Adrenal gland (tissue), 12 donors: Measurements from ENCODE around the gene PTBP2. TPM values are rescaled to one million over a fixed set of nuclear protein-coding genes. Genes with fewer than 3 reads are reported as not detected.

ENCODE experiments used
- DNase-seq, 7 donors: peaks; one replicate each; pipeline ENCODE4 v3.0.0-alpha.2; 2019 to 2020
- H3K27ac ChIP-seq, 5 donors: fragments of 200-600 bp; sonication (generic) in 4 of 5; 1 replicate in 3 of 5; 2 replicates in 2 of 5; pipeline versions ENCODE4 v1.5.1 to v1.8.0; 2016 to 2020; ENCODE audit warnings: mild to moderate bottlenecking in 1 of 5
- H3K27me3 ChIP-seq: fragments of 200-600 bp; 2 replicates; pipeline ENCODE4 v1.8.0; 2021
- H3K36me3 ChIP-seq, 2 donors: fragments of 200-600 bp; replicated peaks in 1 of 2; 1 replicate in 1 of 2; 2 replicates in 1 of 2; pipeline versions ENCODE4 v1.5.1 to v1.8.0; 2018 to 2022
- H3K4me1 ChIP-seq, 2 donors: fragments of 200-600 bp; replicated peaks in 1 of 2; 1 replicate in 1 of 2; 2 replicates in 1 of 2; pipeline versions ENCODE4 v1.5.1 to v1.8.0; 2018 to 2021
- H3K4me3 ChIP-seq, 4 donors: fragments of 200-600 bp; sonication (generic) in 3 of 4; one replicate each; pipeline ENCODE4 v1.5.1; 2016 to 2018
- H3K9me3 ChIP-seq, 3 donors: fragments of 200-600 bp; sonication (generic) in 1 of 3; replicated peaks in 1 of 3; 1 replicate in 2 of 3; 2 replicates in 1 of 3; pipeline versions ENCODE4 v1.5.1 to v1.8.0; 2016 to 2021
- CTCF ChIP-seq, 6 experiments: fragments of 450-650 bp in 4 of 6; fragments of 200-600 bp in 2 of 6; sonication (generic) in 1 of 6; IDR thresholded peaks; 1 replicate in 5 of 6; 2 replicates in 1 of 6; pipeline versions ENCODE4 v1.5.1 to v1.8.0; 2016 to 2021; ENCODE audit warnings: antibody characterized with exemption in 6 of 6, mild to moderate bottlenecking in 2 of 6, moderate library complexity in 1 of 6
- POLR2A ChIP-seq, 2 donors: fragments of 450-650 bp; IDR thresholded peaks; one replicate each; pipeline ENCODE4 v1.6.1; 2017; ENCODE audit warnings: antibody characterized with exemption in 2 of 2, mild to moderate bottlenecking in 2 of 2, moderate library complexity in 1 of 2
- WGBS, 4 donors: extraction: QIAGEN DNeasy Blood & Tissue Kit in 2 of 4; methylation state at CpG; one replicate each; pipeline versions ENCODE4 v1.1.5 to v1.1.7; 2013 to 2017; 5-methylcytosine and 5-hydroxymethylcytosine counted together
- intact Hi-C, 2 donors: fragments of 100-400 bp; cut with DNase I; formaldehyde crosslinking; loops; one replicate each; pipeline versions ENCODE4 v1.14.1 to v1.15.0; 2022 to 2023
- polyA plus RNA-seq, 3 donors: library from polyadenylated mRNA; stranded (reverse); fragments of 200-250 nt in 2 of 3; fragments of 350-450 nt in 1 of 3; fragmentation: Illumina TruSeq in 1 of 3; extraction: RNeasy Lipid Tissue Mini Kit (QIAGEN cat#74804) in 1 of 3; gene quantifications; one replicate each; pipeline ENCODE4 v1.2.3, GENCODE V29; 2013 to 2014
- total RNA-seq, 9 donors: library from RNA; depleted of rRNA in 4 of 9; stranded (reverse); fragments of >200 nt in 4 of 9; fragments of 120-200 nt in 1 of 9; fragmentation: NEBNext Ultra II Directional in 1 of 9; extraction: Animal tissue kit (Norgen Biotek cat#: 25700) in 1 of 9; gene quantifications; one replicate each; pipeline versions ENCODE4 v1.1.0 to v1.2.4, GENCODE V29; 2013 to 2023
- donor health status: healthy with polysubstance abuse.
- donor health status: Bipolar disorder and iron deficiency.
- donor health status: DM: yes; HTN: yes; CAD: no.
- donor health status: DM: no; HTN: no; CAD: no.
- donor health status: DM: no; HTN: no; CAD: no.
- donor health status: DM: yes; HTN: yes; CAD: no.

PTBP2 gene
- total and polyA plus RNA-seq, 12 donors = 6.2 to 42.4 (median 20.1) TPM

DNA sequence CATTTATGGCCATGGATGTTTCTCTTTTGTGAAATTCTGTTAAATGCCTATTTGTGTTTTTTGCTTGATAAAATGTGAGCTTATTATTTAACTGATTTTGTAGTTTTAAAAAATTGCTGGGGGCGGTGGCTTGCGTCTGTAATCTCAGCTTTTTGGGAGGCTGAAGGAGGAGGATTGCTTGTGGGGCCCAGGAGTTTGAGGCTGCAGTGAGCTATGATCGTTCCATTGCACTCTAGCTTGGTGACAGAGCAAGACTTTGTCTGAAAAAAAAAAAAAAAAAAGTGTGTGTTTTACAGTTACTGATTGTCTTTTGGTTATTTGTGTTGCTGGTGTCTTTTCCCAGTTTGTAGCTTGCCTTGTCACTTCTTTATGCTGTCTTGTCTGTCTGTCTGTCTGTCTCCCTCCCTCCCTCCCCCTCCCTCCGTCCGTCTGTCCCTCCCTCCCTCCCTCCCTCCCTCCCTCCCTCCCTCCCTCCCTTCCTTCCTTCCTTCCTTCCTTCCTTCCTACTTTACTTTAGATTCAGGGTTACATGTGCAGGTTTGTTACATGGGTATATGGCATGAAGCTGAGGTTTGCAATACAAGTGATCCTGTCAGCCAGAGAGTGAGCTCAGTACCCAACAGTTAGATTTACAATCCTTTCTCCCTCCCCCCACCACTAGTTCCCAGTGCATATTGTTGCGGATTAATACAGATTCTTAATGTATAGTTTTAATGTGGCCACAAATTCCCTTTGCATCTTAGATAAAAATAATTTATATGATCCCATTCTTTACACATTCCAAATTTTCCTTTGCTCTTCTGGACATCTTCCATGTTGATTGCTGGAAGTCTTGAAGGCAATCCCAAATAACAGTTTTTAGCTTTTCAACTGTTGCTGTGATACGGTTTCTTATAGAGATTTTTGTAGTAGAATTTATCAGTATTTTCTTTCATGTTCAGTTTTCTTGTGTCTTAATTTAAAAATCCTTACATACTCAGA is 25.1 kb downstream of the PTBP2 start:
- H3K27ac ChIP-seq = no peak overlapping the region
- no peaks in the 10 kb centered on the region for H3K27me3 ChIP-seq
- intact Hi-C loops = no loop called here
- WGBS, 4 donors = 63 to 74% (median 73%) methylated on average over 6 to 7 of the region's 7 CpGs
- TF ChIP-seq POLR2A (IDR thresholded peaks at IDR 0.05) (no peak), CTCF (IDR thresholded peaks at IDR 0.05) (no peak)
- H3K9me3 ChIP-seq = no peaks in the 10 kb centered on the region
- no peak overlapping the region for H3K4me3 ChIP-seq
- H3K4me1 ChIP-seq = peaks cover 3 to 50% of the 10 kb centered on the region in 2 donors
- DNase-seq = no peak
- peaks cover 0 to 3% of the 10 kb centered on the region in 2 donors for H3K36me3 ChIP-seq

GRCh38 chr1:96747565-96747964 is 26.0 kb downstream of the PTBP2 start:
- peaks cover 0 to 11% of the 10 kb centered on the region in 2 donors for H3K36me3 ChIP-seq
- no peaks in the 10 kb centered on the region for H3K9me3 ChIP-seq
- H3K27ac ChIP-seq = no peak overlapping the region
- WGBS, 4 donors = 94 to 100% (median 96%) methylated on average over 1 of the region's 1 CpG
- DNase-seq = no peak
- H3K27me3 ChIP-seq = no peaks in the 10 kb centered on the region
- intact Hi-C loops = no loop called here
- no peak overlapping the region for H3K4me3 ChIP-seq
- H3K4me1 ChIP-seq = peaks cover 3 to 42% of the 10 kb centered on the region in 2 donors
- TF ChIP-seq CTCF (IDR thresholded peaks at IDR 0.05) (no peak), POLR2A (IDR thresholded peaks at IDR 0.05) (no peak)

GRCh38 chr1:96748078-96748477 is 26.5 kb downstream of the PTBP2 start:
- H3K4me1 ChIP-seq = peaks cover 3 to 42% of the 10 kb centered on the region in 2 donors
- 69 to 83% (median 76%) methylated on average over 3 of the region's 3 CpGs for WGBS, 4 donors

More at GRCh38 chr1:96748078-96748477, 26.5 kb downstream of the PTBP2 start:
- TF ChIP-seq POLR2A (IDR thresholded peaks at IDR 0.05) (no peak), CTCF (IDR thresholded peaks at IDR 0.05) (no peak)
- intact Hi-C loops = no loop called here
- Histone ChIP-seq H3K27me3 (no peaks in the 10 kb centered on the region), H3K36me3 (peaks cover 0 to 15% of the 10 kb centered on the region in 2 donors), H3K4me3 (no peak overlapping the region), H3K27ac (no peak overlapping the region), H3K9me3 (no peaks in the 10 kb centered on the region)
- DNase-seq = no peak
